Measurements from ENCODE around the gene ZNF638. TPM values are rescaled to one million over a fixed set of nuclear protein-coding genes. Genes with fewer than 3 reads are reported as not detected.

Gene ZNF638
- total and polyA plus RNA-seq, 9 of the 15 experiments (the other 6 are each of a cell fraction or from before 2014, with no cell fraction given), result 53.3 to 165 (median 98.8) TPM

GRCh38 chr2:71452565-71452964, 121.0 kb downstream of the ZNF638 start (continued):
- no peak for TF ChIP-seq RREB1 (CRISPR knock-in tag; IDR thresholded peaks at IDR 0.05)
- no peak for TF ChIP-seq BCL6 (CRISPR knock-in tag; IDR thresholded peaks at IDR 0.05)
- TF ChIP-seq RNF2 (IDR thresholded peaks at IDR 0.05), result no peak; the same call in 1 of the 2 replicates
- TF ChIP-seq ZC3H4 (CRISPR knock-in tag; IDR thresholded peaks at IDR 0.05; ENCODE audit: borderline replicate concordance), result no peak
- TF ChIP-seq ARID1B (IDR thresholded peaks at IDR 0.05), result peak; percentile 51; the same call in 1 of the 2 replicates
- TF ChIP-seq RCOR1 (IDR thresholded peaks at IDR 0.05; ENCODE audit: borderline replicate concordance in 1 of 2, low read depth in 2 of 2, low read length in 2 of 2), result peak in 1 of 2 experiments; percentile 88; a peak in 1 of 4 replicates
- no peak for TF ChIP-seq ATF4 (CRISPR knock-in tag; IDR thresholded peaks at IDR 0.05)
- TF ChIP-seq ZNF717 (CRISPR knock-in tag; IDR thresholded peaks at IDR 0.05), result no peak
- no peak for TF ChIP-seq POLR2A (conservative IDR thresholded peaks at IDR 0.05)
- no peak for TF ChIP-seq CXXC5 (CRISPR knock-in tag; IDR thresholded peaks at IDR 0.05)
- no peak; the same call in 1 of the 2 replicates for TF ChIP-seq EGR1 (conservative IDR thresholded peaks at IDR 0.05)
- no peak for TF ChIP-seq PCBP1 (IDR thresholded peaks at IDR 0.05; ENCODE audit: low read depth, low read length, poor library complexity, severe bottlenecking)
- no peak for TF ChIP-seq RUNX1 (IDR thresholded peaks at IDR 0.05; ENCODE audit: low read depth)
- TF ChIP-seq ETS1 (conservative IDR thresholded peaks at IDR 0.05; ENCODE audit: control insufficient read depth, low read depth, low read length), result no peak
- TF ChIP-seq ZBTB5 (IDR thresholded peaks at IDR 0.05), result no peak
- no peak for TF ChIP-seq RNF219 (CRISPR knock-in tag; IDR thresholded peaks at IDR 0.05)

All from K562 (cell line).